22Rv1 (cell line): Measurements from ENCODE around the gene CYP26B1.

Source experiments
- CTCF ChIP-seq: fragments of 450-650 bp; IDR thresholded peaks from 2 replicates; pipeline ENCODE4 v1.5.1; 2017; ENCODE audit warnings: mild to moderate bottlenecking
- ZFX ChIP-seq: fragments of 450-650 bp; IDR thresholded peaks from 2 replicates; pipeline ENCODE4 v1.6.1; 2017; ENCODE audit warnings: antibody characterized with exemption, borderline replicate concordance

GRCh38 chr2:72178551-72178950 is 30.9 kb upstream of the CYP26B1 start:
- TF ChIP-seq CTCF (no peak), ZFX (no peak)
